NCI-H1436 (cell line): ENCODE measurements around the gene EIF4H.
A peak's percentile ranks its signal among the peaks of the same experiment; 100 is the strongest.
"Not testable (repeated sequence)": the region's sequence is repeated elsewhere in the genome, so short reads cannot be mapped to it uniquely, and the experiment has no call there.

Experiments
- DNase-seq: peaks from one replicate; lab custom pipeline; 2025; lab: John Stamatoyannopoulos, UW

The EIF4H gene

DNA sequence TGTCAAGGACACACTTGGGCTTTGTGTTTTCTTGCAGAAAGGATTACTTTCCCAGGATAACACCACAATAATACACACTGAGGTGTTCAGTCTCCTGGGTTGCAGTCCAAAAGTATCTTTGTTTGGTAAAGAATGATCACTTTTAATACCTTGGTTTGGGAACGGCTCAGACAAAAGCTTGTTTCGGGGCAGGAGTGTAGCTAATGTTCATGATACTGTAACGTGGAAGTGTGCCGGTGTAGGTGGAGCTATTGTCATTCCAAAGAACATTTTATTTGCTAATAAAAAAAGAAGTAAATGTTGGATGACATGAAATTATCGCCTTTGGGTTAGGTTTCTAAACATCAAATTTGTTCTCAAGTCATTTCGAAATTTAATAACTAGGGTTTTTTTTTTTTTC, 1.2 kb downstream of the EIF4H start:
- no peak for DNase-seq

- no peak for DNase-seq
Measured at GRCh38 chr7:74176555-74176954, 2.4 kb downstream of the EIF4H start.

DNA sequence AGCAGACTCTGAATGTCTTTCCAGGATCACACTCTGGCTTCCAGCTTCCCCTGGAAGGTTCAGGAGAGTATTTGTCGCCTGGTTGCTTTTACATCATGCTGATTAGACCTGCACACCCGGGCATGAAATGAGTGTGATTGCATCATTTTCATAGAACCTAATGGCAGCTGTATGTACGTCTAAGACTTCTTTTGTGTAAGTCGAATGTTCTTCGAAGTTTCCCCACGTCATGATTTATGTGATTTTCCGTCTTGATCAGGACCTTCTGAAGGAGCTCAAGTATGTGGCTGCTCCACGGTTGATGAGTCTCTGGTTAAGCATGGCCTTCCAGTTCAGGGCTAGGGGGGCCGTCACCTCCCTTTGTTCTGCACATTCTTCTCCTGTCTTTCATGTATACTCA, 4.5 kb downstream of the EIF4H start:
- DNase-seq: no peak

DNA sequence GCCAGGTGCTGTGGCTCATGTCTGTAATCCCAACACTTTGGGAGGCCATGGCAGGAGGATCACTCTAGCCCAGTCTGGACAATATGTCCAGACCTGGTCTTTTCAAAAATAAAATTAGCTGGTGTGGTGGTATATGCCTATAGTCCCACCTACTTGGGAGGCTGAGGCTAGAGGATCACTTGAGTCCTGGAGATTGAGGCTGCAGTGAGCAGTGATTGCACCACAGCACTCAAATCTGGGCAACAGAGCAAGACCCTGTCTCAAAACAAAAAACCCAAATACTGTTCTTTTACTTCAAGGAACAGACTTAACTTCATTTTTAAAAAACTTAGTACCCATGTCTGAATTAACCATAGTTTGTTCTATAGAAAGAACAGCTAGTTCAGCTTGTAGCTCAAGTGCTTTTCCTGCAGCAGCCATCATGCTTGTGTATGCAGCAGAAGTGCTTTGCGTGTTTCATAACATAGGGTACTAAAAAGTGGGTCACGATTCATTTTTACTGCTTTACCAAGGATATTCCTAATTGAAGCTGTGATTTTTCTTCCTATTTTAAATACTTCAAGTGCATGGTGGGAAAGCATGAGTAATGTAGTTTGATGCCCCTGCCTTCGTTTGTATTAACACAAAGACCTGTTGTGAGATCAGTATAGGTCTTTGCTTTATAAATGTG, 5.9 kb downstream of the EIF4H start:
- no peak for DNase-seq

- DNase-seq: no peak
Measured at GRCh38 chr7:74180866-74181265, 6.7 kb downstream of the EIF4H start.

DNA sequence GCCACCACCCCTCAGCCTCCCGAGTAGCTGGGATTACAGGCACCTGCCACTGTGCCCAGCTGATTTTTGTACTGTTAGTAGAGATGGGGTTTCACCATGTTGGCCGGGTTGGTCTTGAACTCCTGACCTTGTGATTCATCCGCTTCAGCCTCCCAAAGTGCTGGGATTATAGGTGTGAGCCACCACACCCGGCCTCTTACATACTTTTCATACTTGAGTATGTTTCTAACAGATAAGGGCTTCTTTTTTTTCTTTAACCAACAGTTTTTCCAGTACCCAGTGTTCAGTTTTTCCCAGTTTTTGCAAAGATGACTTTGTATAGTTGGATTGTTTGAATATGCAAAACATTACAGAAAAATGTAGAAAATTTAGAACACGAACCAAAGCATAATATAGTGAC, 7.7 kb downstream of the EIF4H start:
- DNase-seq: no peak

DNA sequence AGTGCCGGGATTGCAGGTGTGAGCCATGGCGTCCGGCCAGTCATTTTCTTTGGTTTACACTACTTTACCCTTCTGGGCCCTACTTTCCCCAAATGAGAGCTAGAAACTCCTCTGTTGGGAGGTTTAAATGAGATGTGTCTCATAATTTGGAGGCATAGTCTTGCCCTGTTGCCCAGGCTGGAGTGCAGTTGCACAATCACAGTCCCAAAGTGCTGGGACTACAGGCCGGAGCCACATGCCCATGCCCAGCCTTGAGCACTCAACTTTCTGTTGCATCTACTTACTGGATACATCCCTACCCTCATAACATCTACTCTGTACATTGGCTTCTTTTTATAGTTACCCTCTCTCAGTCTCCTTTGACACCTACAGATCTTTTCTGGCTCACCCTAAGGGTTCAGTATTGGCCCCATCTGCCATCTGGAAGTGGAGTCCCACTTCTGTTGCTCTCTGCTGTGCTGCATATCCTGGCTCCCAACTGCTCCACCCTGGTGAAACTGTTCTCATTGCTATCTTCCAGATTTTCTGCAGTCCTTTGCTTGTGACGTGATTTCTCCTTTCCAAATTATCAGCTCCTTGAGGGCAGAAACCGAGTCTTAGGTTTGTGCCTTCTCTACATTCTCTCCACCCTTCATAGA, 8.4 kb downstream of the EIF4H start:
- DNase-seq: no peak

GRCh38 chr7:74183142-74183541, 9.0 kb downstream of the EIF4H start:
- no peak for DNase-seq

DNA sequence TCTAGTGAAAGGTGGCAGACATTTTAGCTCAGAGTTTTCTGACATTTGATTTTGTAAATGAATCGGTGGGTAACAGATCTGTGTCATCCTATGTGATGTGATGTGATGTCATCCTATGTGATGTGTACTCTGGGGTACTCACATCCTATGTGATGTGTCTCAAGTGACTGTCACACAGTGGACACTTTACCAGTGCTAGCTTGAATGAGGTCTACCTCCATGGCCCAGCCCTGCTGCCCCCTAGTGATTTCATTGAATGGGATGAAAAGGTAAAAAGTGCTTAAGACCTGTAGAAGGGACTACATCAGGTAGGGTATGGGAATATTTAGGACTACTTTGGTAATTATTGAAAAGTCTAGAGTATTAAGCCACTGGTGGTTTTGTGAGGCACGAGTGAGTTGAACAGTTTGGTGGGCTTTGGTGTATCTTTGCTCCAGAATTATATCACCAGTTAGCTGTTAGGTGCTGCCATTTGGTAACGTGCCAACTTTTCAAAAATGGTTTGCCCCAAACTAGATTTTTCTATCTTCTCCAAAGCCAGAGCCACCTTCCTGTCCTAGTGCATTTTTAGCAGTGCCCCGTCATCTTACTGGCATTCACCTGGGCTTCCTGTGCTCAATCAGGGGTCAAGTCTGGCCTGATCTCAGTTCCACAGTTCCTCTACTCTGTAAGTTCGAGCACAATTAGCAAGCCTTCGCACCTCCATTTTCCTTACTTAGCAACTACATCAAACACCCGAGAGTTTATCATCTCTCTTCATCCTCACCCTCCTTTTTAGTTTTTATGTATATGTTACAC, 9.7 kb downstream of the EIF4H start:
- DNase-seq: no peak

- DNase-seq: no peak
Measured at GRCh38 chr7:74185016-74185415, 10.9 kb downstream of the EIF4H start.

DNA sequence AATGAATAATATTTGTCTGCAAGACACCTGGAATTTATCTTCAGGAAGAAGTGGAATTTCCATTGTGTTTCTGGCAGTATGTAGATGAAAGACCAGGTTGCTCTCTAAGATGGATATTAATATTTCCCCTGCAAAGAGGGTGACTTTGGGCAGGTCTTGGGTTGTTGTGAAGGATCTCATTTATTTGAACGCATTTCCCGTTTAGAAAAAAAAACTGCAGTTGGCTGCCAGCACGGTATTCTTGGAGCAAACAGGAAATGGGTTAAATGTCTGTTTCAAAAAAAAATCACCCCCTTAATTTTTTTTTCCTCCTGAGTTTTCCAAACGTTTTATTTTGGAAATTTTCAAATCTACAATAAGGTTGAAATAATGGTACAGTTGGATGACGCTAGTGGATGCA, 11.5 kb downstream of the EIF4H start:
- no peak for DNase-seq

GRCh38 chr7:74187915-74188675, 13.9 kb downstream of the EIF4H start:
- DNase-seq: no peak

DNA sequence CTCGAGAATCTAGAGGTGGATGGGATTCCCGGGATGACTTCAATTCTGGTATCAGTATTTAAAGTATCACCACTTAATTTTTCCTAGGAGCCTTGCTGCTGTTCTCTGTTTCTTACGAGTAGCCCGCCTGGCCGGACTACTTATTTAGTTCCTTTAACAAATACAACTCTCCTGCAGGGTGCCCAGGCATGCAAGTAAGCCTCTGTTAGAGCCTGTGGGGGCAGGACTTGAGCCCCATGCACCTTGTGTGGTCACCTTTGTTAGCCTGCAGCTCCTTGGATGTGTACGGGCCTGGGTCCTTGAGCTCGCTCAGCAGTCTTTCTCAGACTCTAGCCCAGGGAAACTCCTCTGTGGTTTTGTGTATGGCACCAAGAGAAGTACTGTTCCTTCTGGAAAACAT, 16.1 kb downstream of the EIF4H start:
- no peak for DNase-seq

DNA sequence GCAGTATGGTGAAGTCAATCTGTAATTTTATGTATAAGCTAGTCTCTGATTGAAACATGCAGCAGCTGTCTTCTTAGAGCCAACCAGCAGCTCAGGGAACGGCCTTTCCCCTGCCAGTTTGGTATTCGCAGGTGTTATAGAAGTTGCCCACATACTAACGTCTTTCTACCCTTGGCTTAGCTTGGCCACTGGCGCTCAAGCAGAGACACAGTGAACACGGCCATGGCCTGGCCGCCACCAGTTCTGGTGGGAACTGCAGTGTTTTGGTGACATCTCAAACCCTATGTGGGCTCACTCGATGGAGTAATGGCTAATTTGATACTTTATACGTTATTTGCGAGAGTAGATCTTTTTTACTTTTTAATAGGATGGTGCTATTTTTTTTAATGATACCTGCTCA, 17.1 kb downstream of the EIF4H start:
- no peak for DNase-seq

DNA sequence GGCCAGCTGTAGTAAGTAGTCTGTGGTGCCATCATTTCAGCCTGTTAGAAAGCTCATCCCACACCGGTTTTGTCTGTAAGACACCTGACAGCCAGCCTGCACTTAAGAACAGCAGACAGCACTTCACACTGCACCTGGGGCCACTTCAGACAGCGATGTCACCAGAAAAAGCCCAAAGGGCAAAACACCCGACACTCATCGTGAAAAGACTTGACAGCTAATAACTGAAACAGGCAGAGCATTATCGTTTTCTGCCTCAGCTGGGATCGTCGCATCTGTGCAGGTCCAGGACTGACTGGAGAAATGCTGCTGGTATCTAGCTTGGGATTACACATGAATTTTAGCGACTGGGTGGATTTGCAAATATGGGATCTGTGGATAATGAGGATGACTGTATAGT, 18.9 kb downstream of the EIF4H start:
- DNase-seq: peak; percentile 35

DNA sequence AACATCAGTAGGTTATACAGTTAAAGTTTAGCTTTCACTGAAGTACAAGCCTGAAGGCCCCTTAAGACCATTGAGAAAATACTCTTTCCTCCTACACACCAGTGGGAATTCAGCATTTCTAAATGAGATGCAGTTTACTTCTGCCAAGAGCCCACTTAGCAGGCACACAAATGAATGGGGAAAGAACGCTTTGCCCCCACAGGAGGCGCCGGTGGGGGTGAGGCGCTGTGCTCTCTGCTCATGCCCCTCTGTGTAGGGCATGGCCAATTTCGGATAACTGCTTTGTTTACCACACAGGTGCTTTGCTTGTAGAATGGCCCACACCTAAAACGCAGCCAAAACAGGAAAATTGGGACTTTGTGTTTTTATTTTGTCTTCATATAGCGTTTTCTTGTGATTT, 19.8 kb downstream of the EIF4H start:
- no peak for DNase-seq

DNA sequence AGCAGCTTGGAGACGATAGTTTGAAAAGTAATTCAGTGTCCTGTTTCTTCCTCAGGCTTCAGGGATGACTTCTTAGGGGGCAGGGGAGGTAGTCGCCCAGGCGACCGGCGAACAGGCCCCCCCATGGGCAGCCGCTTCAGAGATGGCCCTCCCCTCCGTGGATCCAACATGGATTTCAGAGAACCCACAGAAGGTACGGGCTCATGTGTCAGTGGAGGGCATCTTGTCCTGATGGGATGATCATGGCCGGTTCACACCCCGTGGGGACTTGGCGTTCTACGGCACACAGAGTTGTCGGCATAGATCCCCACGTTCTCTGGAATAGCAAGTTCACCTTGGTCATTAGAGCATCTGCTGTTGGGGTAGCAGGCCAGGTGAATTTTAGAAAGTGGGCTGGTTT, 20.5 kb downstream of the EIF4H start:
- DNase-seq: no peak

GRCh38 chr7:74195139-74195860, 21.1 kb downstream of the EIF4H start:
- DNase-seq: not testable (repeated sequence)

DNA sequence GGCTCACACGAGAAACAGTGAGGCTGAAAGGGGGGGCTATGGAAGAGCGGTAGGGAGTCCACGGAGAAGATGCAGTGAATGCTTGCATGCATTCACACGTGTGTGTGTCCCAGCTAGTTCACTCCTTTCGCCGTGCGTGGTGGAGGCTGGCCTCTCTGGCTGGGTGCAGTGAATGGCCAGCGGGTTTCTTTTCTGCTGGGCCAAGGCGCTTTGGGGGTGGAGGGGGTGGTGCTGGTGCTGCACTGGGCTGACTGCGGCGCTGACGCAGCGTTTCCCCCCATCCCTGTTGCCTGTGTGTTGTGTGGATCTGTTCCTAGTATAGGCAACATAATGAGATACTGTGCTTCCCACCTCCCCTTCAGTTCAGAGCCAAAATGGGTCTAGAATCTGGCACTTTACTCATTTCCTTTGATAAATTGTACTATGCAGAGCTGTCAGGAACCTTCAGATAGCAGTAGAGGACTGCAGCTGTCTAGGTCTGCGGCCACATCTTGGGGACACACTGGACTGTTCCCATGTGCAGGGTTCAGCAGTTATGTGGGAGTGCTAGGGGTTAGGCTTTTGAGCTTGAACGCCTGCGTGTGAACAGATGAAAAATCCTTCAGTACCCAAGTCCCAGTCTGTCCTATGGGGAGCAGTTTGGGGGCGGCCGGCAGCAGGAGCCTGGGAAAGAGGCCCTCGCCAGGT, 22.0 kb downstream of the EIF4H start:
- DNase-seq: not testable (repeated sequence)

GRCh38 chr7:74197449-74198124, 23.4 kb downstream of the EIF4H start:
- no peak for DNase-seq
